Measurements from ENCODE around the gene KCNC3. TPM values are rescaled to one million over a fixed set of nuclear protein-coding genes. Genes with fewer than 3 reads are reported as not detected.

The KCNC3 gene
- total RNA-seq, 4 donors from 2014 or later, result 0.32 to 0.69 (median 0.37) TPM

DNA sequence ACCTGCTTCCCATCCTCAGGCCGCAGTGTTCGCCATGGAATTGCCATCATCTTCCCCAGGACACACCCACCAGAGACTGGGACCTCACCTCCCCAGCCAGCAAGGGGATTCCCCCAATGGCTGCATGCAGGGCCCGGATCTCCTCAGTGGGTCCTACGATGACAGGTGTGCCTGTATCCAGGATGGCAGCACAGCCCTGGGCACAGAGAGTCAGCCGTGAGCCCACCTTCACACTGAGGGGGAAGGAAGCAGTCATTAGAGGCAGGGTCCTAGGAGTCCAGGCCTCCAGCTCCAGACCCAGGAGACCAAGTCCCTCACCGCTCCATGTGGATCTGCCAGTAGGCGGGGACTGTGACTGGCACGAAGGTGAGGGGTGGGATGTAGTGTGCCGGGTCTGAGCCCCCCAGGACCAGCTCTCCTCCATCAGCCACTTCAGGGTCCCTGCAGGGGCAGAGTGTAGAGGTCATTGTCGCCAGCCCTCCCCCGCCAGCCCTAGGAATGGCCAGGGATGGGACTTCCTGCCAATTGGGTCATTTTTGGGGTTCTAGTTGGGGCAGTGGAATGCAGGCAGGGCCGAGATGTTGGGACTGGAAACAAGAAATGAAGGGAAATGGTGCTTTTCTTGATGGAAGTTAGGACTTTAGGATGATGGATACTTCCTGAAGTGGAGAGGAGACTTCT lies 5.7 kb upstream of the KCNC3 start:
- Histone ChIP-seq H3K4me3 (no peak overlapping the region), H3K9me3 (no peaks in the 10 kb centered on the region), H3K27ac (replicated peaks in 1 of 4) (no peak overlapping the region), H3K27me3 (peaks cover 0 to 55% (median 24%) of the 10 kb centered on the region in 4 donors), H3K36me3 (no peaks in the 10 kb centered on the region), H3K4me1 (peaks cover 19 to 46% (median 41%) of the 10 kb centered on the region in 4 donors)
- TF ChIP-seq POLR2A (IDR thresholded peaks at IDR 0.05; ENCODE audit: low read depth) (no peak), EP300 (IDR thresholded peaks at IDR 0.05) (no peak), POLR2AphosphoS5 (IDR thresholded peaks at IDR 0.05) (no peak)
- TF ChIP-seq, protein P1, sequence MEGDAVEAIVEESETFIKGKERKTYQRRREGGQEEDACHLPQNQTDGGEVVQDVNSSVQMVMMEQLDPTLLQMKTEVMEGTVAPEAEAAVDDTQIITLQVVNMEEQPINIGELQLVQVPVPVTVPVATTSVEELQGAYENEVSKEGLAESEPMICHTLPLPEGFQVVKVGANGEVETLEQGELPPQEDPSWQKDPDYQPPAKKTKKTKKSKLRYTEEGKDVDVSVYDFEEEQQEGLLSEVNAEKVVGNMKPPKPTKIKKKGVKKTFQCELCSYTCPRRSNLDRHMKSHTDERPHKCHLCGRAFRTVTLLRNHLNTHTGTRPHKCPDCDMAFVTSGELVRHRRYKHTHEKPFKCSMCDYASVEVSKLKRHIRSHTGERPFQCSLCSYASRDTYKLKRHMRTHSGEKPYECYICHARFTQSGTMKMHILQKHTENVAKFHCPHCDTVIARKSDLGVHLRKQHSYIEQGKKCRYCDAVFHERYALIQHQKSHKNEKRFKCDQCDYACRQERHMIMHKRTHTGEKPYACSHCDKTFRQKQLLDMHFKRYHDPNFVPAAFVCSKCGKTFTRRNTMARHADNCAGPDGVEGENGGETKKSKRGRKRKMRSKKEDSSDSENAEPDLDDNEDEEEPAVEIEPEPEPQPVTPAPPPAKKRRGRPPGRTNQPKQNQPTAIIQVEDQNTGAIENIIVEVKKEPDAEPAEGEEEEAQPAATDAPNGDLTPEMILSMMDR (IDR thresholded peaks at IDR 0.05), result no peak
- 92% methylated on average over 11 of the region's 12 CpGs for WGBS
- no peak for DNase-seq (ENCODE audit: extremely low spot score)
- intact Hi-C loops (cut with DNase I), result no loop called here

DNA sequence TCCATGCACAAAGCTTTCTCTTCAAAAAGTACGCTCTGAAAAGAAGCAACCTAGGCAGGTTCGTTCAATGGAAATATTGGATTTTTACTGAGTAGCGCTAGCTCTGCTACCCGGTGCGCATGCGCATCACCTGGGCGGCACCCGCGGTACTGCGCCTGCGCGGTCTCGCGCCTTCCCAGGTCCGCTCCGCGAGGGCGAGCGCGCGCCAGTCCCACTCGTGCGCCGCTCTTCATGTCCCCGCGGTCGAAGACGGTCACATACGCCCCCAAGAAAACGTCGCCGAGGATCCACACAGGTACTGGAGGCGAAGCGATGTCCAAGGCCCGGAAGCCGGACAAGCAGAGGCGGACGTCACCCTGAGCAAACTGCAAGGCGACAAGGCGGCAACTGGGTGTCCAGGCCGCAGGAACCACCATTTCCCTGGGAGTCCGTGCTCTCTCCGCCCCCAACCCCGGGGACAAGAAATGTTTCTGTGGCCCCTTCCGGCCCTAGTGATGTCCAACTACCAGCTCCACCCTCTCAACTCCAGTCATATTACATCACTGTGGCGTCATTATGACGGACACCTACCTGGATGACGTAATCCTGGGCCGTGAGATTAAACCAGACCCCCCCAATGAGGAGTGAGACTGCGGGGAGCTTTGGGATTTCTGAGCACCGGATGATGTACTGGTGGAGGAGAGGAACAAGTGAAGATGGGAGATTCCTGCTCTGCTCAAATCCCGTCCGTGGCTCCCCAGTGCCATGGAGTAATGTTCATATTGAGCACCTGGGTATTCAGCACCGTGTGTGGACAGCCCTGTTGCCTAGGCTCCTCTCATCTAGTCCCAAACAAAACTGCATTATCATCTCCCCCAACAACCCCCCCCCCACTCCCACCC lies 4.8 kb upstream of the KCNC3 start:
- Histone ChIP-seq H3K4me1 (peaks cover 23 to 54% (median 50%) of the 10 kb centered on the region in 4 donors), H3K9me3 (no peaks in the 10 kb centered on the region), H3K36me3 (no peaks in the 10 kb centered on the region), H3K4me3 (peak overlapping the region; percentile 50 to 66 (median 53)), H3K27ac (replicated peaks in 1 of 4) (peak overlapping the region; percentile 58 to 79 (median 72)), H3K27me3 (peaks cover 0 to 64% (median 28%) of the 10 kb centered on the region in 4 donors)
- no peak for DNase-seq (ENCODE audit: extremely low spot score)
- 14% methylated on average over 28 of the region's 54 CpGs for WGBS
- TF ChIP-seq POLR2AphosphoS5 (IDR thresholded peaks at IDR 0.05) (peak; percentile 70 to 94), EP300 (IDR thresholded peaks at IDR 0.05) (no peak)
- intact Hi-C loops (cut with DNase I), result no loop called here

DNA sequence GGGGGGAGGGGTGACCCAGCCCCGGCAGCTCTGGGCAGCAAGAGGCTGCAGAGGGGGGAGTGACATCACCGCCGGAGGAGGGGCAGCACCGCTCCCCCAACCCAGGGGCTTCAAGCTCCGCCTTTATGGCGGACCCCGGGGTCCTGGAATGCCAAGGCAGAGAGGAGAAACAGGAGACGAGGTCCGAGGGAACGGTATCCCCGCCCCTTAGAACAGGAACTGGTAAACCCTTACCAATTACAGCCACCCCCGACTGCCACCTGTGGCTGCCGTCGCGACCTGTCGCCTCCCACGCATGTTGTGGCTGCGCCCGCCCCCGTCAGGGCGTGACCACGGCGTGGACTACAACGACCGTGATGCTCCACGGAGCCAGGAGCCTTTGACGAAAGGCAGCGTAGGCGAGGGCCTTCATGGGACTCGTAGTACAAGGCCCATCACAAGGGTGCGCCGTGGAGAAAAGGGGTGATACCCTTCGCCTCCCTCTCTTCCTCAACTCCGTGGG lies 4.1 kb upstream of the KCNC3 start:
- H3K4me1 ChIP-seq, result peaks cover 23 to 58% (median 54%) of the 10 kb centered on the region in 4 donors
- H3K27me3 ChIP-seq, result peaks cover 0 to 69% (median 30%) of the 10 kb centered on the region in 4 donors
- H3K27ac ChIP-seq (replicated peaks in 1 of 4), result peak overlapping the region; percentile 58 to 79 (median 72)
- 0% methylated on average over 11 of the region's 34 CpGs for WGBS
- peak; percentile 94 for DNase-seq (ENCODE audit: extremely low spot score)
- TF ChIP-seq POLR2AphosphoS5 (IDR thresholded peaks at IDR 0.05), result no peak
- no peaks in the 10 kb centered on the region for H3K9me3 ChIP-seq
- peak overlapping the region; percentile 50 to 66 (median 53) for H3K4me3 ChIP-seq
- intact Hi-C loops (cut with DNase I), result no loop called here
- no peaks in the 10 kb centered on the region for H3K36me3 ChIP-seq

DNA sequence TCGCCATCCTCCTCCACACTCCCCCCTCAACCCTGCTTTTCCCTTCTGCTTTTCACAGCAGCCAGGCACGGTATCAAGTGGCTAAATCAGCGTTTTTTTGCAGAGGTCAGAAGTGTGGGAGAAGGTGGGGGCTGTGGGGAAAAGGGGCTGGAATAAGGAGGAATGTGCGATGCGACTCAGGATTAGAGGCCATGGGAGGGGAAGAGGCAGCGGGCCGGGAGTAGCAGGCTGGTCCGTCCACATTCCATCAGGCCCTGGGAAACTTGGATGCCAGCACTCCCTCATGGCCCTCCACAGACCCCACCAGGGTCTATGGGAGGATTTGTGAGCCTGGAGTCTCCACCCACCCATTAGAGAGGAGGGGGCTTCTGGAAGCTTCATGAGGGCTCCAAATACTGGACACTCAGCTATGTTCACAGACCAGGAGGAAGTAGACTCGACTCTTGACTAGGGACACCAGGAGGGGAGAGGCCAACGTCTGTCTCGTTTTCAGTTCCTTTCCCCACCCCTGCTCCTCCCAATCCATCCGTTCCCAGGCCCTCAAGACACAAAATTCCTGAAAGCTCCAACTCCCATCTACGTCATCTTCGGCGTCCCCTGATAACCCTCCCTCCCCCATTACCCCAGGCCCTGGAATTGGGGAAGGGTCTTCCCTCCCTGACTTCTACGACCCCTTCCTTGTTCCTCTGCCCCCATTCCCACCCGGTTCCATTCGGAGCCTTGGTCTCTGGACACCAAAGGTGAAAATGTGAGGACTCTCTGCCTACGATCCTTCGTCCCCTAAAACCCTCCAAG lies 3.3 kb upstream of the KCNC3 start:
- no peak for DNase-seq (ENCODE audit: extremely low spot score)
- H3K9me3 ChIP-seq, result no peaks in the 10 kb centered on the region
- H3K36me3 ChIP-seq, result no peaks in the 10 kb centered on the region
- intact Hi-C loops (cut with DNase I), result no loop called here
- peak overlapping the region; percentile 50 to 66 (median 53) for H3K4me3 ChIP-seq
- peaks cover 23 to 65% (median 57%) of the 10 kb centered on the region in 4 donors for H3K4me1 ChIP-seq
- no peak for TF ChIP-seq POLR2A (IDR thresholded peaks at IDR 0.05; ENCODE audit: low read depth)
- TF ChIP-seq EP300 (IDR thresholded peaks at IDR 0.05), result no peak
- TF ChIP-seq, protein P1 (IDR thresholded peaks at IDR 0.05), result no peak
- no peak for TF ChIP-seq POLR2AphosphoS5 (IDR thresholded peaks at IDR 0.05)
- 23% methylated on average over 20 of the region's 20 CpGs for WGBS
- peaks cover 0 to 77% (median 36%) of the 10 kb centered on the region in 4 donors for H3K27me3 ChIP-seq
- H3K27ac ChIP-seq (replicated peaks in 1 of 4), result peak overlapping the region; percentile 58 to 79 (median 72)

DNA sequence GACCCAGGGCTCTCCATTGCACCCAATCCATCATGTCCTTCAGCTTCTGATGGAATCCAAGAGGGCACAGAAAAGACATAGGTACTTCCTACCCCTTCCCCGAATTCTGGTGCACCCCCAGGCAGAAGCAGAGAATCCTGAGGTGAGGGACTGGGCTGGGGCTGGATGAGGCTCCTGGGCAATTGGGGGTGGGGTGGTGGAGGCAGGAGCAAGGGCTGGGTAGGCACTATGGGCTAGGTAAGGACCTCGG lies 2.7 kb upstream of the KCNC3 start:
- Histone ChIP-seq H3K36me3 (no peaks in the 10 kb centered on the region), H3K27ac (replicated peaks in 1 of 4) (peak overlapping the region in 1 of 4 donors; percentile 58), H3K4me3 (peak overlapping the region in 1 of 4 donors; percentile 66), H3K9me3 (no peaks in the 10 kb centered on the region), H3K4me1 (peaks cover 23 to 65% (median 58%) of the 10 kb centered on the region in 4 donors), H3K27me3 (peaks cover 0 to 83% (median 41%) of the 10 kb centered on the region in 4 donors)
- TF ChIP-seq, protein P1 (IDR thresholded peaks at IDR 0.05), result no peak
- TF ChIP-seq POLR2AphosphoS5 (IDR thresholded peaks at IDR 0.05), result no peak
- no peak for TF ChIP-seq EP300 (IDR thresholded peaks at IDR 0.05)
- TF ChIP-seq POLR2A (IDR thresholded peaks at IDR 0.05; ENCODE audit: low read depth), result no peak
- intact Hi-C loops (cut with DNase I), result no loop called here
- WGBS, result 30% methylated on average over 2 of the region's 2 CpGs
- no peak for DNase-seq (ENCODE audit: extremely low spot score)
